GM18517 (cell line): ENCODE measurements around the gene ADGRL1.
"Not testable (repeated sequence)": the region's sequence is repeated elsewhere in the genome, so short reads cannot be mapped to it uniquely, and the experiment has no call there.

ENCODE experiments used
- ATAC-seq: cut with Tn5 transposase; IDR thresholded peaks from one replicate; pipeline ENCODE4 v1.9.1; 2021; ENCODE audit warnings: mild to moderate bottlenecking, moderate library complexity; ENCODE audit not compliant: unreplicated experiment

Gene ADGRL1

DNA sequence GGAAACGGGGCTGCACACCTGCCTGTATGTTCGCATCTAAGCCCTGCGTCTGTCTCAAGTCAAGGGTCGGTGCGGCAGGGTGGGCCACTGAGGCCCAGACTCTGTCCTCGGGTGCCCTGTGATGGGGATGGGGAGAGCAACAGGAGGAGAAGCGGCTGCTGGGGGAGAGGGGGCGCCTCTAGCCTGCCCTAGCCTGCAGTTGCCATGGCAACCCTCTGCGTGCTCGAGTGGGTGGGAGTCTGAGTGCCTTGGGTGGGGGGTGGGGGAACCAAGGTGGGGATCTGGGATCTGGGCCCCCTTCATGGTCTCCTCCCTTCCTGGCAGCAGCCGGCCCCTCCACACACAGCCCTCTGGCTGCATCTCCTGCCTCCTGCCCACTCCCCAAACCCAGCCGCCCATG is 10.8 kb downstream of the ADGRL1 start:
- not testable (repeated sequence) for ATAC-seq

DNA sequence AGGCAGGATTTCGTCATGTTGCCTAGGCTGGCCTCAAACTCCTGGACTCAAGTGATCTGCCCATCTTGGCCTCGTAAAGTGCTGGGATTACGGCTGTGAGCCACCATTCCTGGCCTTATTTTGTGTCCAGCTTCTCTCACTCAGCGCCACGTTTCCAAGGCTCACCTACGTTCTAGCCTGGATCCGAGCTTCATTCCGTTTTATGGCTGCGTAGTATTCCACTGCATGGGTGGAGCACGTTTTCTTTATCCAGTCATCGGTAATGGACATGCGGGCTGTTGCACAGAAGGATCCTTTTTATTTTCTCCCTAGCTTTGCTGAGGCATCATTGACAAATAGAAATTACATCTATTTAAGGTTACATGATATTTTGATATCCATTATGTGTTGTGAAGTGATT is 16.6 kb downstream of the ADGRL1 start:
- ATAC-seq: no peak

DNA sequence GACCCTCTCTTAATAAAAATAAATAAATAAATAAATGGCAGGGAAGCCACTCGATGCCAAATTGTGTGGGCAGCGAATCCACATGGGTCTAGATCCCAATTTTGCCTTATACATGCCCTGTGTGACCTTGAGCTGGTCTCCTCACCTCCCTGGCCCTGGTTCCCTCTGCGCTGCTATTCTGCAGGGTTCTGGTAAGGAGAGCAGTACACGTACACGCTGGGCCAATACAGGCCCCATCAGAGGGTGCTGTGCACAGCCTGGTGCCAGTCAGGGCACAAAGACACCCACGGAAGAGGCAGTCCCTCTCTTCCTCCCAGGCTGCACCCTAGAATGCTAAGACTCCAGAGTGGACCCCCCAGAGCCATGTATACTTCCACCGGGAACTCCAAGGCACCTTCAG is 17.9 kb downstream of the ADGRL1 start:
- not testable (repeated sequence) for ATAC-seq

DNA sequence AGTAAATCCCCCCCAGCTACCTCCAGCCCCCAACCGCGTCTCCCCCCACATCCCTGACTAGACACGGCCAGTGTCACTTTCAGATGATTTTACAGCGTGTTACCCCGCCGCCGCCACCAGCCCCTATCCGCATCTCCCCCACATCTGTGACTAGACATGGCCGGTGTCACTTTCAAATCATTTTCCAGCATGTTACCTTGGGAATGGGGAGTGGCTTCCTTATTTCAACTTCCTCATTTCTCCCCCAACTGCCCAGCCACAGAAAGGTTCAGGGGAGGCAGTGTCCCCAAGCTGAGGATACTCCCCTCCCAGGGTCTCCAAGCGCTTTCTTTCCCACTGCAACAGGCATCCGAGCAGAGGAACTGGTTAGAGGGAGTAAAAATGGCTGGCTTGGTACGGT is 18.4 kb downstream of the ADGRL1 start:
- ATAC-seq: no peak

DNA sequence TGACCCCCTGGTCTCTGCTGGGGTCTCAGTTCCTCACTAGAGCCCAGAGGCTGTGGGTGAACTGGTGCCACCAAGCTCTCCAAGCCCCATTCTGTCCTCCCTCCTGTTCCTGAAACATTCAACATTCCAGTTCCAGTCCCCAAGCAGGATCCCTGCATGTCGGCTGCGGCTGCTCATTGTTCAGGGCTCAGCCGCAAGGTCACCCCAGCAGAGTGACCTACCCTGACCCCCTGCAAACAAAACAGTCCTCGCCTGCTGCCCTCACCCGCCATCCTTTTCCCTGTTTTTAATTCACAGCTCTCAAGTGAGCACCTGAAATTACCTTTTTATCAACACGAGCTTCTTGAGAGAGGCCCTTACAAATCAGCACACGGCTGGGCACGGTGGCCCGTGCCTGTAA is 19.3 kb downstream of the ADGRL1 start:
- not testable (repeated sequence) for ATAC-seq

DNA sequence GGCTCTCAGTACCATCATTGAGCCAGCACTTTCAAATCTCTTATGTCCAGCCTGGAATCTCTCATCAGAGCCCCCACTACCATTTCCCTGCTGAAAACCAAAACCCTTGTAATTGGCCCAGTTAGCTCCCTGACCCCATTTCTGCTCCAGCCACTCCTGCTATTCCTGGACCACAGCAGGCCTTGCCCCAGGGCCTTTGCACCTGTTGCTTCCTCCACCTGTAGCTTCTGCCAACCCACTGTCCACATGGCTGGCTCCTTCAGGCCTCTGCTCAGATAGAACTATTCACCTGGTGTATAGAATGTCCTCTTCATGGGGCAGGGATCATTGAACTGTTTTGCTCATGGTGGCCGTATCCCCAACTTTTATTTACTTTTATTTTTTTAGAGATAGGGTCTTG is 20.3 kb downstream of the ADGRL1 start:
- ATAC-seq: not testable (repeated sequence)

DNA sequence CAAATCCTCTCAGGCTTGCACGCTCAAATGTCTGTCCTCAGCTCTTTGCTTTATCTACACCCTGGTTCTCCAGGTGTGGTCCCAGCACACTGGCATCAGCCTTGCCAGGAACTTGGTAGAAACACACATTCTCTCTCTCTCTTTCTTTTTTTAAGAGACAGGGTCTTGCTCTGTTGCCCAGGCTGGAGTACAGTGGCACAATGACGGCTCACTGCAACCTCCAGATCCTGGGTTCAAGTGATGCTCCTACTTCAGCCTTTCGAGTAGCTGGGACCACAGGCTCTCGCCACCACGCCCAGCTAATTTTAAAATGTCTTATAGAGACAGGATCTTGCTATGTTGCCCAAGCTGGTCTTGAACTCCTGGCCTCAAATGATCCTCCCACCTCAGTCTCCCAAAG is 20.8 kb downstream of the ADGRL1 start:
- no peak for ATAC-seq

DNA sequence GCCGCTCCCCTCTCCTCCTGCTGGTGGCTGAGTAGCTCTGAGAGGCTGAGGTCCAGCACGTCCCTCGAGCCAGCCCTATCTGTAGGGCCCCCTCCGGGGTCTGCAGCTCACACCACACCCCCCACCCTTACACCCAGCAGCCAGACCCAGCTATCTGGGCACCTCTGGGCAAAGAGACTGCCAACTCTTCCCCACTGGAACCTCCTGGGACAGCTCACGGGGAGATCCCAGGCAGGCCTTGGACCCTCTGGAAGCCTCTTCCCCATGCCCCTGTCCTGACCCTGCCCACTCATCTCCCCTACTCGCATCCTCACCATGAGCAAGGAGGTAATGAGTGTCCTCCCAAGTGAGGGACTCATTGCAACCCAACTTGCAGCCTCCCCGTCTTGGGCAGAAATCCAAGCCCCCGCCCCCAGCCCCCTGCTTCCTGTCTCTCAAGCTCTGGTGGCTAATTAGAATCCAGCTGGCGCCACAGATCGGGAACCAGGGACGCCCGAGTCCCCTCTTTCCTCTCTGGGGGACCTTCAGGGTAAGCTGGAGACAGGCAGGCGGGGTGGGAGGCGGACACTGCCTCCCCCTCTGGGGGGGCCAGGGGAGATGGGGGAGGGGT is 22.1 kb downstream of the ADGRL1 start:
- ATAC-seq: no peak

DNA sequence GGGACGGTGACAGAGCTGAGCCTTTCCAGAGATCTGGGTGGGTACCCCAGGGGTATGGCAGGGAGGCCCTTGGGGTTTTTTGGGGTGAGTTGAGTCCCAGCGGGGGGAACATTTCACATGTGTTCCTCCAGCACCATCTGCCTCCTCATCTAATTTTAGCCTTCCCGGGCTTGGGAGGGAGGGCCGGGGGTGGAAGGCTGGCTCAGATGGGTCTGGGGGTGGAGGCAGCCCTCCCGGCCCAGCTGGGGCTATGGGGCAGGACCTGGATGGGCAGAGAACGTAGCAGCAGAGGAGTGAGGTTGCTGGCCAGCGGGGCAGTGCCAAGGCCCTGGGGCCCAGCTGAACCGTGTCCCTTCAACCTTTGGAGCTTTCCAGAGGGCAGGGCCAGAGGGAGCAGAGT is 23.5 kb downstream of the ADGRL1 start:
- no peak for ATAC-seq

DNA sequence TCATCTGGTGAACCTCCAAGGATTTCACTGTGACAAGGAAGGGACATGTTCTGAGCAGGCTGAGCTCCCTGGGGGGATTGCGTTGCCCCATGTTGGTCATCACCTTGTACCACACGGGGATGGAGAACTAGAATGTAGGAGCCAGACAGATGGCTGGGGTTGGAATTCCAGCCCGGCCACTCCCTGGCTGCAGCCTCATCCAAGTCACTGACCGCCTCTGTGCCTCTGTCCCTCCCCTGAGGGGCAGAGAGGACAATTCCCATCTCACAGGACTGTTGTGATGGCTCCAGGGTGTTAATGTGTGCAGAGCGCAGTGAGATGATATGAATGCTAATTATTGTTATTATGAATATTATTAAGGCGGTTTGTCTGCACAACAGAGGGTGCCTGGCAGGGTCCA is 24.1 kb downstream of the ADGRL1 start:
- ATAC-seq: no peak

DNA sequence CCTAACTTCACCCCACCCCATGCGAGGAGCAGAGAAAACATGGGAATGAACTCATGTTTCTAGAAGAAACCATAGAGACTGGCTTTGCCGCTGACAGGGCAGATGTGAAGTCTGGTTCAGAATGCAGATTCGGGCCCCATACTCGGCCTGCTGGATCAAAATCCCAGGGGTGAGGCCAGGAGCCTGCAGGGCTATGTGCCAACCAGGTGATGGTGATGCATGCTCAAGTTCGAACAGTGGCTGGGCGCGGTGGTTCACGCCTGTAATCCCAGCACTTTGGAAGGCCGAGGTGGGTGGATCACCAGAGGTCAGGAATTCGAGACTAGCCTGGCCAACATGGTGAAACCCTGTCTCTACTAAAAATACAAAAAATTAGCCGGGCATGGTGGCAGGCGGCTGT is 24.8 kb downstream of the ADGRL1 start:
- ATAC-seq: not testable (repeated sequence)

DNA sequence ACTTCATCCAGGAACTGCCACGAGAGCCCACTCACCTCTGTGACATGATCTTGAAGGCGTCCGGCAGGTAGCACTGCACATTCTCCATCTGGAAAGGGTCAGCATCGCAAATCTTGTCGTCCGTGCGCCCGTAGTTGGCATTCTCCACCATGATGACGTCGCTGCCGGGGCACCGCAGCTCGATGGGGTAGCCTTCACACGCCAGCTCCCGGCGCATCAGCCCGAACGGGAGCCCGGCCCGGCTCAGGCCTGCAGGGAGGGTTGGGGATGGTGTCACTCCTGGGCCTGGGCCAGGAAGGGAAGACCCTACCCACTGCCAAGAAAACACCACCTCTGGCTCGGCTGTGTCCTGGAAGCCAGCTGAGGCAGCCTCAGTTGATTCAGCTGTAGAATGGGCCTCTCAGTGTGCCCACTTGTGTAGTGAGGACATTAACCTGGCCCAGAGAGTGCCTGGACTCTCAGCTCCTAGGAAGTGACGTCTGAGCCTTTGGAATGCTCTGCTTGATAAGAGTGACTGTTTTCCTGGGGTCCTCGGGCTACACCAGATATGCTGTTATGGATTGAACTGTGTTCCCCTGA is 28.4 kb downstream of the ADGRL1 start:
- ATAC-seq: no peak

DNA sequence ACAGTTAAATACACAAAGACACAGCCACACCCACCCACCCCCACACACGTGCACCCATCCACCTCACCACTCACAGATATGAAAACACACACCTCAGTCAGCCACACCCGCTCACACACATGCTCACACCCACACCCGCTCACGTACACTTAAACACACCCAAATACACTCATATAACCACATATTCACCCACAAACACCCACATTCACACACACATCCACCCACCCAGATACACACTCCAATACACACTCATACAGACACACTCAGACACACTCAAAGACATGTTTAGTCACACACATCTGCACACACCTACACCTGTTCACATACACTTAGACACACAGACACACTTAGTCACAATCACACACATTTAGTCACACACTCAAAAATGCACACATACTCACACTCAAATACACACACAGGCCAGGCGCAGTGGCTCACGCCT is 30.6 kb downstream of the ADGRL1 start:
- no peak for ATAC-seq

DNA sequence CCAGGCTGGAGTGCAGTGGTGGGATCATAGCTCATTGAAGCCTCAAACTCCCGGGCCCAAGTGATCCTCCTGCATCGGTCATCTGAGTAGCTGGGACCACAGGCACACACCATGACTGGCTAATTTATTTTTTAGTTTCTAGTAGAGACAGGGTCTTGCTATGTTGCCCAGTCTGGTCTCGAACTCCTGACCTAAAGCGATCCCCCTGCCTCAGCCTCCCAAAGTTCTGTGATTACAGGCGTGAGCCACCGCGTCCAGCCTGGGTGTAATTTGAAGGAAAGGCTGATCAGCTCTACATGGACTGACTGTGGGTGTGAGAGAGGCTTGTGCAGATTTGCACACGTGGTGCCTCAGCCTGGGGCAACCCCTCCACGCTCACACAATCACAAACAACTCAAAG is 31.1 kb downstream of the ADGRL1 start:
- ATAC-seq: no peak

DNA sequence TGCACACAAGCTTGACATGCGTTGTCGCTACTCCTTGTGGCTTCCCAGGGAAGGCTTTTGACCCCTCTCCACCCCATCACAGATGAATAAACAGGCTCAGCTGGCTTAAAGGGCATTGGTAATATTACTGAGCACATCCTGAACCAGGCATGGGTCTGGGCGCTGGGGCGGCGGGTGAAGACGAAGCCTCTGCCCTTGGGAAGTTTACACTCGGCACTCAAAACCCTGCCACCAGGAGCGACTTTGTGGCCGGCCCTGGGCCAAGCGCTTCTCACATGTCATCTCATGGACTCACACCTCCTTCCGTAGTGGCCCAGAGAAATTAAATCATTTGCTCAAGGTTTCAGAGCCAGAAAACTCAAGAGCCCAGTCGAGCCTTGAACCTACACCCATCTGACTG is 37.0 kb downstream of the ADGRL1 start:
- no peak for ATAC-seq

DNA sequence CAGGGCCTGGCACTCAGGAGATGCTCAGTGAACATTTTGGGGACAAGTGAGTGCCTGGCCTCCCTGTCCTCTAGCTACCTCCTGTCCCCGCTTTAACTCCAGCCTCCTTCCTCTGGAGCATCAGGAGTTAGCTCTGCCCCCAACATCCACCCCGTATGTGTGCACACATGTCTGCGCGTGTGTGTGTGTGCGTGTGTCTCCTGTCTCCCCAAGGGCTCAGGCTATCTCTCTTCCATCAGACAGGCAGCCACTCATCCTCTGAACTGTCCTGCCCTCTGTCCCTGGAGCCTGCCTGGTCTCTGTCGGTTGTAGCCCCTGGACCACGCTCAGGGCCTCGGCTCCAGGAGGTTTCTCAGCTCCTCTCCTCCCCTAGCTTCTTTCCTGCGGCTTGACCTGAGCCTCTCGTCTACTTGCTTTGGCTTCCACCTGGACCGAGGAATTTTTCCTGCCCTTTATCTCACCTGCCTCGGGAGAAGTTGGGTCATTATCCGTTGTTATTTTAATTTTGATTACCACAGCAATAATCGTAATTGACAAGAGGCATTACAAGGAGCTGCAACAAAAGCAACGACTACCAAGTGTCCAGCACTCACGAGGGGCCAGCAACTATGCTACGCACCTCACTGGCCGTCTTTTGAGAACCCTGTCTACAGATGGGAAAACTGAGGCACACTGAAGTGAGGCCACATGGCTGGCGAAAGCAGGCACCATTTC is 37.6 kb downstream of the ADGRL1 start:
- no peak for ATAC-seq

DNA sequence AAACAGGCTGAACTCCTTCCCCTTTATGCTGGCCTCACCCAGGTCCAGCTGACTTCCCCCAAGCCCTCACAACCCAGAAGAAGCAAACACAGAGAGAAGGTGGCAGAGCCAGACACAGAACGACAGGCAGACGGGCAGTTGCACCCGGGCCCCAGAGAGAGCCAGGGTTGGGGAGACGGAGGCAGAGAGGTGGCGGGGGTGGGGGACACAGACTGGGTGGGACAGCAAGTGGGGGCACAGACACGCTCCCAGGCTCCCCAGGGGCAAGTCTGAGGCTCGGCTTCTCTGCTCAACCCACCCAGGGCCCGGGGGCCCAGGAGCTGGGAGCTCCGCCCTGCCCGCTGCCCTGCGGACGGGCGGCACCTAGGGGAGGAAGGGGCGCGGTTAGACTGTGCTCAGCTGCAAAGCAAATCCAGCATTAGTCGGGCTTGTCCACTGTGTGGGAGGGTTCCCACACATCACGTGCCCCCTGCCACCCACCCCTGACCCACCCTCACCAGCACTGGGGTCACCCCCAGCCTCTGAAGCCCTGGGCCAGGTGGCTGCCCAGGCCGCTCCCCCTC is 38.3 kb downstream of the ADGRL1 start:
- ATAC-seq: no peak

DNA sequence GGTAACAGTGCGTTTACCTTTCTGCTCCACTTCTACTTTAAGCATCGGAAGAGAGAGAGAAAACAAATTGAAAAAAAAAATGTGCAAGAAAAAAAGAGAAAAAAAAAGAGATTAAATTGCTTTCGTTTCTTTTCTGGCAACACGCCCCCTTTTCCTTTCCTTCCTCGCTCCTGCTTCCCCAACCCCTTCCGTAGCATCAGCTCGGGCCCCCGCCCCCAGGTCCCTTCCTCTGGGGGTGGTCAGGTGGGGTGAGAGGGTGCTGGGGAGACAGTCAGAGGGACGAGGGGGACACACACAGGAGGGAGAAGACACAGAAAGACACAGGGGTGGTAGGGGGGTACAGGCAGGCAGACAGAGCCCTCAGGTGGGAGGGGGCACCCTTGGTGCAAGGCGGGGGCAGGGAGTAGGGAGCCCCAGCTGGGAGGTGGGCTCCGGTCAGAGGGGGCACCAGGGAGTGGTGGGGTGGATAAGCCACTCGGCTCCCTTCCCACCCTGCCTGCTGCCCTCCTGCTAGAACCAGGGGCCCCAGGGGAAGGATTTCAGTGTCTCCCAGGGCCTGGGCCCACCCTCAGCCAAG is 38.9 kb downstream of the ADGRL1 start:
- ATAC-seq: no peak

DNA sequence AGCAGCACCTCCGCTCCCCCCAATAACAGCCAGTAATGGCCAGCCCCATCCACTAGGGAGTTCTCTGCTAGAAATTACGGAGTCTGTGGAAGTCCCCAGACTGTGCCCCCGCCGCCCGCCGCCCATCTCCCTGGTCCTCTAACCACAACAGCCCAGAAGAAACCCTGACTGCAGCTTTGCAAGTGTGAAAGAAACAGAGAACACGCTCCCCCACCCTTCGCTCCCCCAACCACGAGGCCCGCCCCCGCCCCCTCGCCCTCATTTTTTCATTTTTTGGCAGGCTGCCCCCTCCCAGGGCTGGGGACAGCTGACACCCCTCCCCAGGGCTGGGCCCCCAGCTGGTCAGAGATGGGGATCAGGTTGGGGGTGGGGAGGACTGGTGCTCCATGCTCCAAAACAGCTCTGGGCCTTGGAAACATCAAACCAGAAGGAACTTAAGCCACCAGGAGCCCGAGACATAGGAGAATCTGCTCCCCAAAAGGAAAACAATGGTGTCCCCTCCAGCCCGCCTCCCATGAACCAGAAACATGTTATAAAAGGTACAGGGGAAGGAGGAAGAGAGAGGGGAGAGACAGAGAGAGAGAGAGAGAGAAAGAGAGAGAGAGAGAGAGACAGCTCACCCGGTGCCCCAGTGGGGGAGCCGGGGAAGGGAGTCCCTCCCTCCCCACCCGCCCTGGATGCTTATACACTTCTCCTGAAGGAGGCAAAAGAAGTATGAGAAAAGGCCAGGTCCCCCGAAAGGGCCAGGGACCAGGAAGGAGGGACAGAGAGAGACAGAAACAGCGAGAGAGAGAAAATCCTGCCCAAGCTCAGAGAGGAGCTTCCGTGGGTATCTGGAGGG is 39.8 kb downstream of the ADGRL1 start:
- no peak for ATAC-seq

DNA sequence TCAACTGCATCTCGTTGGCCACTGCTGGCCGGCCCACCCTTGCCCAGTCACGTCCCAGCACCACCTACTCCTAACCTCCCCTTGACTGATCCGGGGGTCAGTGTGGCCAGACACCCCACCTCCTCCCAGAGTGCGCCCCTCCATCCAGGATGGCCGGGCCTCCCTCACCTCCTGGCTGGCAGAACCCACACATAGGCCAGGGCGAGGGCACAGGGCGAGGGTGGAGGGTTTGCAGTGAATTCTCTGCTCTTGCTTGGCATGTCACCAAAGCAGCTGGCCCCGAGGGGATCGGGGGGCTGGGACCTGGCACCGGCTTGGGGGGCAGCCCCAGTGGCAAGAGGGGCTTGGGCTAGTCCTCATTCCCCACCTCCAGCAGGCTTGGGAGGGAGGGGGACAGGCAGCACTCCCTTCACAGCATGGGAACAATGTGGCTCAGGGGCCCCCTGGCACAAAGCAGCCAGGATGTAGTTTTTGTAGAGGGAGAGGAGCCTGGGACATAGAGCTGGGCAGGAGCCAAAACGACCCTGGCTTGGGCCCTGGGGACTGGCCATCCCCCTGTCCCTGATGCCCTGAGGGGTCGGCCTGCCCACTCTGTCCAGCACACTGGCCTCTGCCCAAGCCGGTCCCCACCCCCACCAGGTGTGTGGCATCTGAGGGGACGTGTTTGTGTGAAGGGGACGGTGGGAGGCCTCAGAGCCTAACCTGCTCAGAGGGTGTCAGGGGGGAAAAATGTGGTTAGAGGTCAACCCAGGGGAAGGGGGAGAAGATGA is 41.1 kb downstream of the ADGRL1 start:
- no peak for ATAC-seq
